CD4-positive, alpha-beta T cell (primary cell): ENCODE data around the gene CEP85L. TPM values are rescaled to one million over a fixed set of nuclear protein-coding genes. Genes with fewer than 3 reads are reported as not detected.

Source experiments
- ATAC-seq: fragments of 200-7000 bp; cut with Tn5 transposase; one replicate; pipeline ENCODE4 v1.10.0; 2022; ENCODE audit warnings: mild to moderate bottlenecking; ENCODE audit not compliant: poor library complexity
- CTCF ChIA-PET: fragments of 350-600 bp; sonication (Branson Sonifier 250); formaldehyde crosslinking; loops from one replicate; lab custom pipeline; 2021; ENCODE audit warnings: antibody characterized with exemption, inconsistent platforms; lab: Charles Lee
- POLR2A ChIA-PET: fragments of 350-600 bp; sonication (Branson Sonifier 250); formaldehyde crosslinking; loops from one replicate; lab custom pipeline; 2021; ENCODE audit warnings: antibody characterized with exemption, inconsistent platforms; lab: Charles Lee
- DNase-seq, 14 experiments: peaks; one replicate each; pipeline ENCODE4 v3.0.0-alpha.2; 2013 to 2020; ENCODE audit warnings: mixed read lengths in 2 of 14
- H3K27ac ChIP-seq, 2 donors: one replicate each; pipeline versions ENCODE4 v1.5.1 to v1.7.0; 2013; ENCODE audit warnings: low read length in 2 of 2, low read depth in 1 of 2, mild to moderate bottlenecking in 1 of 2
- H3K27me3 ChIP-seq, 2 experiments: 1 replicate in 1 of 2; 2 replicates in 1 of 2; pipeline versions ENCODE4 v1.6.1 to v1.7.0; 2013; ENCODE audit warnings: low read length in 2 of 2, control low read depth in 1 of 2, mild to moderate bottlenecking in 1 of 2, moderate library complexity in 1 of 2; ENCODE audit not compliant: insufficient read depth in 2 of 2, control insufficient read depth in 1 of 2
- H3K36me3 ChIP-seq: one replicate; pipeline ENCODE4 v1.6.1; 2013; ENCODE audit warnings: low read length, control low read depth; ENCODE audit not compliant: insufficient read depth
- H3K4me1 ChIP-seq: one replicate; pipeline ENCODE4 v1.6.1; 2013; ENCODE audit warnings: low read length, control low read depth; ENCODE audit not compliant: insufficient read depth
- H3K4me3 ChIP-seq: one replicate; pipeline ENCODE4 v1.5.1; 2013; ENCODE audit warnings: mild to moderate bottlenecking, low read length, moderate library complexity
- H3K9me3 ChIP-seq, 2 experiments: 1 replicate in 1 of 2; 2 replicates in 1 of 2; pipeline versions ENCODE4 v1.6.1 to v1.7.0; 2013; ENCODE audit warnings: low read length in 2 of 2, mild to moderate bottlenecking in 2 of 2, control low read depth in 1 of 2, moderate library complexity in 1 of 2; ENCODE audit not compliant: control insufficient read depth in 1 of 2, insufficient read depth in 1 of 2
- H3K27ac Mint-ChIP-seq: one replicate; pipeline ENCODE4 v1.8.0; 2020; ENCODE audit warnings: mixed read lengths
- H3K27me3 Mint-ChIP-seq: one replicate; pipeline ENCODE4 v1.8.0; 2021; ENCODE audit warnings: mixed read lengths
- H3K36me3 Mint-ChIP-seq: one replicate; pipeline ENCODE4 v1.8.0; 2021; ENCODE audit warnings: low read depth, mixed read lengths
- H3K4me1 Mint-ChIP-seq: one replicate; pipeline ENCODE4 v1.8.0; 2021; ENCODE audit warnings: low read depth, mixed read lengths
- H3K4me3 Mint-ChIP-seq: one replicate; pipeline ENCODE4 v1.8.0; 2020; ENCODE audit warnings: mild to moderate bottlenecking, mixed read lengths
- H3K9me3 Mint-ChIP-seq: one replicate; pipeline ENCODE4 v1.8.0; 2020; ENCODE audit warnings: mixed read lengths
- intact Hi-C, 2 experiments: fragments of 100-400 bp; cut with DNase I in 1 of 2; cut with micrococcal nuclease in 1 of 2; formaldehyde crosslinking; loops; one replicate each; pipeline versions ENCODE4 v1.15.1 to v1.9.0; 2023 to 2025; cut with DNase I, micrococcal nuclease
- total RNA-seq, 174 experiments: library from RNA in 2 of 174; stranded (reverse) in 2 of 174; gene quantifications; one replicate each; pipeline ENCODE4 v1.2.3 and lab custom pipeline; 2021 to 2026
- TF ChIP-seq, protein P1 (sequence below): fragments of 200-600 bp; IDR thresholded peaks from one replicate; pipeline ENCODE4 v1.8.0; 2022; ENCODE audit warnings: antibody characterized with exemption, mild to moderate bottlenecking

CEP85L gene
- total RNA-seq, 2 experiments from 2014 or later = 76.2 to 80.7 TPM

DNA sequence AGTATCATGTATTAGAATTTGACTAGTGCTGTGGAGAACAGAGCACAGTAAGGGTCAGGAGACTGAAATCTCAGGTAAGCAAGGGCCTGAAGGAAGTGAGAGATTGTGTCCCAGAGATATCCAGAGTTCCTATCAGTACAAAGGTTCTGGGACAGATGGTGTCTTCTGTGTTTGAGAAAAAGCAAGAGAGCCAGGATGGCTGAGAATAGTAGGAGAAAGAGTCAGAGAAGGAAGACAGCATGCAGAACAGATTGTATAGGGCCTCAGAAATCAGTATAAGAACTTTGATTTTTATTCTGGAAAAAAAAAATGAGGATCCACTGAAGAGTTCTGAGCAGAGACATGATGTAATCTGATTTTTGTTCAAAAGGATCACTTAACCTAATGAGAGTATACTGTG lies 178.1 kb downstream of the CEP85L start:
- H3K27ac Mint-ChIP-seq = no peak overlapping the region
- no peak overlapping the region for H3K4me3 Mint-ChIP-seq

DNA sequence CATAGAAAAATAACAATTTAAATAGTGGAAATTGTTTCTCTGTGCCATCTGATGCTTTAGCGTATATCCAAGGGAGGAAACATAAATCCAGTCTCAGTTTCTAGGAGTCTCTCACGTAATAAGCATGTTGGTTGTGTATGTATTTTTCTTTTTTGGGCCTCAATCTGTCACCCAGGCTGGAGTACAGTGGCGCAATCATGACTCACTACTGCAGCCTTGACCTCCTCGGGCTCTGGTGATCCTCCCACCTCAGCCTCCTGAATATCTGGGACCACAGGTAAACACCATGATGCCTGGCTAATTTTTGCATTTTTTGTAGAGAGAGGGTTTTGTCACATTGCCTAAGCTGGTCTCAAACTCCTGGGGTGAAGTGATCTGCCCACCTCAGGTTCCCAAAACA lies 181.9 kb downstream of the CEP85L start:
- DNase-seq (no peak), ATAC-seq (no peak)
- H3K36me3 ChIP-seq = peaks cover 55% of the 10 kb centered on the region
- Mint-ChIP-seq H3K27me3 (no peaks in the 10 kb centered on the region), H3K4me1 (peaks cover 7% of the 10 kb centered on the region), H3K36me3 (peaks cover 93% of the 10 kb centered on the region), H3K4me3 (no peak overlapping the region), H3K9me3 (no peaks in the 10 kb centered on the region), H3K27ac (no peak overlapping the region)
- intact Hi-C loops = no loop called here
- ChIA-PET CTCF (no interaction called here), POLR2A (no interaction called here)
- H3K27ac ChIP-seq = no peak overlapping the region
- no peaks in the 10 kb centered on the region for H3K27me3 ChIP-seq
- TF ChIP-seq, protein P1, sequence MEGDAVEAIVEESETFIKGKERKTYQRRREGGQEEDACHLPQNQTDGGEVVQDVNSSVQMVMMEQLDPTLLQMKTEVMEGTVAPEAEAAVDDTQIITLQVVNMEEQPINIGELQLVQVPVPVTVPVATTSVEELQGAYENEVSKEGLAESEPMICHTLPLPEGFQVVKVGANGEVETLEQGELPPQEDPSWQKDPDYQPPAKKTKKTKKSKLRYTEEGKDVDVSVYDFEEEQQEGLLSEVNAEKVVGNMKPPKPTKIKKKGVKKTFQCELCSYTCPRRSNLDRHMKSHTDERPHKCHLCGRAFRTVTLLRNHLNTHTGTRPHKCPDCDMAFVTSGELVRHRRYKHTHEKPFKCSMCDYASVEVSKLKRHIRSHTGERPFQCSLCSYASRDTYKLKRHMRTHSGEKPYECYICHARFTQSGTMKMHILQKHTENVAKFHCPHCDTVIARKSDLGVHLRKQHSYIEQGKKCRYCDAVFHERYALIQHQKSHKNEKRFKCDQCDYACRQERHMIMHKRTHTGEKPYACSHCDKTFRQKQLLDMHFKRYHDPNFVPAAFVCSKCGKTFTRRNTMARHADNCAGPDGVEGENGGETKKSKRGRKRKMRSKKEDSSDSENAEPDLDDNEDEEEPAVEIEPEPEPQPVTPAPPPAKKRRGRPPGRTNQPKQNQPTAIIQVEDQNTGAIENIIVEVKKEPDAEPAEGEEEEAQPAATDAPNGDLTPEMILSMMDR = no peak
- no peaks in the 10 kb centered on the region for H3K4me1 ChIP-seq
- H3K4me3 ChIP-seq = no peak overlapping the region
- no peaks in the 10 kb centered on the region for H3K9me3 ChIP-seq

More for the DNA sequence above, 178.1 kb downstream of the CEP85L start:
- H3K36me3 ChIP-seq = peaks cover 31% of the 10 kb centered on the region
- Mint-ChIP-seq H3K36me3 (peaks cover 82% of the 10 kb centered on the region), H3K4me1 (peaks cover 7% of the 10 kb centered on the region), H3K27me3 (no peaks in the 10 kb centered on the region), H3K9me3 (no peaks in the 10 kb centered on the region)
- DNase-seq = no peak
- no peak for ATAC-seq
- H3K27me3 ChIP-seq = no peaks in the 10 kb centered on the region
- POLR2A ChIA-PET = interaction anchor here (0.6 kb wide), 1 partner anchor 101 kb away, joined by 3 read pairs; no protein-coding TSS in a partner anchor
- H3K4me1 ChIP-seq = no peaks in the 10 kb centered on the region
- H3K27ac ChIP-seq = no peak overlapping the region
- CTCF ChIA-PET = no interaction called here
- no peaks in the 10 kb centered on the region for H3K9me3 ChIP-seq
- TF ChIP-seq, protein P1 = no peak
- no peak overlapping the region for H3K4me3 ChIP-seq
- intact Hi-C loops = loop anchor here in 1 of 2 experiments (5.0 kb wide), 1 partner anchor 1026 kb away; no protein-coding TSS in a partner anchor

DNA sequence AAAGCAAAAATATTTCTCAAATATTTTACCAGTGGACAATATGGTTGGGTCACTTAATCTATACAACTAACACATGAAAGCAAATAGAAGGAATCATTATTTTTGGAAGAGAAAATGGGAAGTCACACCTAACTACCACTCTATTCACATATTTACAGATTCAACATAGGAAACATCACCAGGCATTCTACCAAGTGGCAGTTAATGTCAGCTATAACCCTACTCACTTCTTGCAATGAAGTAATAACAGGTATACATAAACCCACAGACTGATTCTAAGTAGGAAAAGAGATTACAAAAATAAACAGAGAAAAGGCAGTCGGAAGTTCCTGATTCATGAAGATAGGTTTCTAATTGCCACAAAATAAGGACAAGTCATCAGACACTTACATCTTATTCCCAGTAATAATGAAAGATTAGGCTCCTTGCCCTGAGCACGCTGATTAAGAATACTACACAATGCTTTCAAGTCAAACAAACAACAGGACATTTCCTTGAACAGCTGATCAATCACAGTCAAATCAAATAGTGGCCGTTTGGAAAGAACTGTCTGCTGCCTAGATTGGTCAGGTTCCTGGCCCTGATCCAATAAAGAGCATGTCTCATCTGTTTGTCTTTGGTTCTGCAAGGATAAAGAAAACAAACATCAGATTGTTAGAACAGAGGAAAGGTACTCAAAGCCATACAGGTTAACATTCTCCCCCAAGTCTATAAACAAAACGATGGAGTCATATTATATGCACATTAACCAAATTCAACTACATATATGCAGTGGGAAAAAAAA lies 182.5 kb downstream of the CEP85L start:
- ChIA-PET CTCF (no interaction called here), POLR2A (no interaction called here)
- H3K9me3 ChIP-seq = no peaks in the 10 kb centered on the region
- peaks cover 92% of the 10 kb centered on the region for H3K36me3 Mint-ChIP-seq
- no peak overlapping the region for H3K4me3 Mint-ChIP-seq
- no peak overlapping the region for H3K27ac Mint-ChIP-seq
- no peaks in the 10 kb centered on the region for H3K9me3 Mint-ChIP-seq
- intact Hi-C loops = no loop called here
- H3K4me1 Mint-ChIP-seq = peaks cover 7% of the 10 kb centered on the region
- peaks cover 58% of the 10 kb centered on the region for H3K36me3 ChIP-seq
- ATAC-seq (no peak), DNase-seq (no peak)
- H3K27me3 Mint-ChIP-seq = no peaks in the 10 kb centered on the region
- no peaks in the 10 kb centered on the region for H3K27me3 ChIP-seq
- no peak overlapping the region for H3K4me3 ChIP-seq
- TF ChIP-seq, protein P1 = no peak
- H3K4me1 ChIP-seq = no peaks in the 10 kb centered on the region
- no peak overlapping the region for H3K27ac ChIP-seq
